Keratinocyte (primary cell): ENCODE results near the gene LTC4S.

Source experiments
- CTCF ChIP-seq, 3 experiments: IDR thresholded peaks in 1 of 3; conservative IDR thresholded peaks in 1 of 3; optimal IDR thresholded peaks in 1 of 3; 2 replicates in 2 of 3; 3 replicates in 1 of 3; pipeline versions ENCODE3 to v1.5.1; 2011; ENCODE audit warnings: low read length in 3 of 3, mild to moderate bottlenecking in 3 of 3, moderate library complexity in 2 of 3, control low read depth in 1 of 3, inconsistent platforms in 1 of 3; ENCODE audit not compliant: insufficient read depth in 2 of 3; ENCODE audit errors: extremely low read depth in 1 of 3
- EZH2 ChIP-seq: IDR thresholded peaks from one replicate; pipeline ENCODE4 v1.6.1; 2012; ENCODE audit warnings: inconsistent platforms, mild to moderate bottlenecking, low read length, moderate library complexity

- TF ChIP-seq CTCF (optimal IDR thresholded peaks at IDR 0.05 in 1 of 3, IDR thresholded peaks at IDR 0.05 in 1 of 3, conservative IDR thresholded peaks at IDR 0.05 in 1 of 3; ENCODE audit: extremely low read depth in 1 of 3, insufficient read depth in 2 of 3, low read length in 3 of 3), result no peak
- no peak for TF ChIP-seq EZH2
Observed at GRCh38 chr5:179780362-179780761, 13.4 kb upstream of the LTC4S start.
